ENCODE results near the gene TMEM203. TPM values are rescaled to one million over a fixed set of nuclear protein-coding genes. Genes with fewer than 3 reads are reported as not detected.

TMEM203 gene
- total RNA-seq, 1 donor from 2014 or later: 33.0 TPM

DNA sequence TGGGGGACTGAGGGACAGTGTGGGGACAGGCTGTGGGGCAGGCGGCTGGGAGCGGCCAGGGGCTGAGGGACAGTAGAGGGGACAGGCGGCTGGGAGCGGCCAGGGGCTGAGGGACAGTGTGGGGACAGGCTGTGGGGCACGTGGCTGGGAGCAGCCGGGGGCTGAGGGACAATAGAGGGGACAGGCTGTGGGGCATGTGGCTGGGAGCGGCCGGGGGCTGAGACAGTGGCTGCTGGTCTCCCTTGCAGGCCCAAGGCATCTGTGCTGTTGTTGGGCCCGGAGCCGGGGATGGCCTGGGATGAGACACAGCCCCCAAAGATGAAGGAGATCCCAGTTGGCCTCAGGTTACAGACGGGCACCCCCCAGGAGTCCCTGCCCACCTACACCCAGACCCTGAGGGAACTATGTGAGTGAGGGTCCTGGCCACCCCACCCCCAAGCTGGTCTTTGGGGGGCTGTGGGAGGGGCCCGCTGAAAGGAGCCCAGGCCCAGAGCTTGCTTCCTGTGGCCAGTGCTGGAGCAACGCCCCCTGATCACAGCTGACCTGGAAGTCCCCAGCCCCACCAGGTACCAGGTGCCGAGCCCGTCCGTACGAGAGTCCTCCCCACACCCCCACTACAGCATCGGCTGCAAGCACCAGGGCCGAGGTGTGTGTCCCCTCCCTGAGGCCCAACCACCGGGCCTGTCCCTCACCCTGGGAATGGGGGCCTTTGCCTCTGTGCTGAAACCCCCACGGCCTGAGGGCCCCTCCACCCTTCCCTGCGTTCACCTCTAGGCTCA, 46.2 kb upstream of the TMEM203 start:
- H3K27me3 Mint-ChIP-seq (ENCODE audit: low read depth): no peaks in the 10 kb centered on the region
- H3K27ac Mint-ChIP-seq: no peak overlapping the region
- TF ChIP-seq, protein P1, sequence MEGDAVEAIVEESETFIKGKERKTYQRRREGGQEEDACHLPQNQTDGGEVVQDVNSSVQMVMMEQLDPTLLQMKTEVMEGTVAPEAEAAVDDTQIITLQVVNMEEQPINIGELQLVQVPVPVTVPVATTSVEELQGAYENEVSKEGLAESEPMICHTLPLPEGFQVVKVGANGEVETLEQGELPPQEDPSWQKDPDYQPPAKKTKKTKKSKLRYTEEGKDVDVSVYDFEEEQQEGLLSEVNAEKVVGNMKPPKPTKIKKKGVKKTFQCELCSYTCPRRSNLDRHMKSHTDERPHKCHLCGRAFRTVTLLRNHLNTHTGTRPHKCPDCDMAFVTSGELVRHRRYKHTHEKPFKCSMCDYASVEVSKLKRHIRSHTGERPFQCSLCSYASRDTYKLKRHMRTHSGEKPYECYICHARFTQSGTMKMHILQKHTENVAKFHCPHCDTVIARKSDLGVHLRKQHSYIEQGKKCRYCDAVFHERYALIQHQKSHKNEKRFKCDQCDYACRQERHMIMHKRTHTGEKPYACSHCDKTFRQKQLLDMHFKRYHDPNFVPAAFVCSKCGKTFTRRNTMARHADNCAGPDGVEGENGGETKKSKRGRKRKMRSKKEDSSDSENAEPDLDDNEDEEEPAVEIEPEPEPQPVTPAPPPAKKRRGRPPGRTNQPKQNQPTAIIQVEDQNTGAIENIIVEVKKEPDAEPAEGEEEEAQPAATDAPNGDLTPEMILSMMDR (IDR thresholded peaks at IDR 0.05; ENCODE audit: unreplicated experiment): no peak
- no peaks in the 10 kb centered on the region for H3K9me3 Mint-ChIP-seq
- peaks cover 13% of the 10 kb centered on the region for H3K4me1 Mint-ChIP-seq
- H3K36me3 Mint-ChIP-seq: no peaks in the 10 kb centered on the region
- no peak for DNase-seq (ENCODE audit: low spot score in 2 of 2, unreplicated experiment in 2 of 2)
- H3K4me3 Mint-ChIP-seq: no peak overlapping the region

DNA sequence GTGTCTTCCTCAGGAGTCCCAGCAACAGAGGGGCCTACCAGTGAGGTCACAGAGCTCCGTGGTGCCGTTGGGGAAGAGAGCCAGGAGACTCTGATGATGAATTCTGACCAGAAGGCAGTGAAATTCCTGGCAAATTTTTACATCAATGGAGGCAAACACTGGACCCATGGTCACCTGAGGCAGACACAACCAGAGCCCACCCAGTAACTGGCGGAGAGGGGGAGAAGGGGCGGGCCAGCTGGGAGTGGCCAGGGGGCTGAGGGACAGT, 45.7 kb upstream of the TMEM203 start, which contains the start of gene STPG3:
Gene STPG3, plus strand, starts transcription at position 93 of the 268 bp plus-strand sequence. Its CDS starts 1 bp downstream, at position 94.
- Mint-ChIP-seq H3K4me1 (peaks cover 9% of the 10 kb centered on the region), H3K9me3 (no peaks in the 10 kb centered on the region), H3K36me3 (no peaks in the 10 kb centered on the region), H3K4me3 (no peak within 1 kb of the TSS), H3K27me3 (ENCODE audit: low read depth) (no peaks in the 10 kb centered on the region), H3K27ac (no peak within 1 kb of the TSS)
- no peak for DNase-seq (ENCODE audit: low spot score in 2 of 2, unreplicated experiment in 2 of 2)
- TF ChIP-seq, protein P1 (IDR thresholded peaks at IDR 0.05; ENCODE audit: unreplicated experiment): no peak

DNA sequence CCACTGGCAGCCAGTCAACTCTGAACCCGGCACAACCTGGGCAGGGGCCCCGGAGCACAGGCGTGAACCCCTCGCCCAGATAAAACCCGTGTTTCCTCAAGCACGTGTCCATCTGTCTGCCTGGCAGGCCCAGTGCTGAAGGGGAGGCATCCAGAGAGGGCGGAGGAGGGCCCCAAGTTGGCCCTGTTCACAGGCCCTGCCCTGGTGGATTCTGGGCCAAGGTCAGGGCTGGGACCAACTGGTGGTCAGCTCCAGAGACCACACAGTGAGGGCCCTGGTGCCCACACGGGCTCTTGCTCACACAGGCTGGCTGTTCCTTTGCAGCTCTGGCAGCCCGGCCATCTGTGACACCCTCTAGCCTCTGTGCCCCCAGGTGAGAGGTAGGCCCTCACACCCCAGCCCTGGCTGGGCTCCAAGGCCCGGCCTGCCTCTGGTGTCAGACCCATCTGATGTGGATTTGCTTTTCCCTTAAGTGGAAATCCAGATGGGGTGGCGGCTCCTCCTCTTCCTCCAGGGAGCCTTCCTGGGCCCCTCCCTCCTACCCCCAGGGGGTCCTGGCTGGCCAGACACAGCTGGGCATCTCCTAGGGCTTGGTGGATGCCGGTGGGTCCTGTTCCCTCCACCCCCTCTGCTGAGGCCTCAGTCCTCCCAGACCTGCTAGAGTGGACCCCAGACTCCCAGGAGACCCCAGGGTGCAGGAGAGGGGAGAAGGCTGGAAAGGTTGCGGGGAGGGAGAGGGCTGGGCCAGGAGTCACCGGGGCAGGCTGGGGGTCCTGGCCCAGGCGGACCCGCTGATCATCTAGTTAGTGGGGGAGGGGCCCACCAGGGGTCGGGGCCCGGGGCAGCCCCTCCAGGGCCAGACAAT, 45.1 kb upstream of the TMEM203 start:
- H3K36me3 Mint-ChIP-seq: no peaks in the 10 kb centered on the region
- no peaks in the 10 kb centered on the region for H3K9me3 Mint-ChIP-seq

DNA sequence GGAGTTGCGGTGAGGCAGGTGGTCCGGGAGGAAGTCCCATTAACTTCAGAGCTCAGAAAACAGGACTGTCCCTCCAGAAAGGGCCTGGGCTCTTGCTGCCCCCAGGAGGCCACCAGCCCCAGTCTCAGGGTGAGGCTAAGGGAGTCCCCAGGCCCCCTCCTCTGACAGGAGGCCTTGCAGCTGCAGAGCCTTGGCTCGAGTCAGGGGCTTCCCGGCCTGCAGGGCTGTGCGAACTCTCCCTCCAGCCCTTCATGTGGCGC, 42.4 kb upstream of the TMEM203 start:
- peaks cover 4% of the 10 kb centered on the region for H3K4me1 Mint-ChIP-seq
- H3K36me3 Mint-ChIP-seq: peaks cover 5% of the 10 kb centered on the region
- no peak overlapping the region for H3K4me3 Mint-ChIP-seq
- no peak overlapping the region for H3K27ac Mint-ChIP-seq
- no peak for DNase-seq (ENCODE audit: low spot score in 2 of 2, unreplicated experiment in 2 of 2)
- H3K9me3 Mint-ChIP-seq: no peaks in the 10 kb centered on the region
- TF ChIP-seq, protein P1 (IDR thresholded peaks at IDR 0.05; ENCODE audit: unreplicated experiment): no peak
- no peaks in the 10 kb centered on the region for H3K27me3 Mint-ChIP-seq (ENCODE audit: low read depth)

More for the DNA sequence above, 45.1 kb upstream of the TMEM203 start:
- Mint-ChIP-seq H3K4me1 (peaks cover 8% of the 10 kb centered on the region), H3K27me3 (ENCODE audit: low read depth) (no peaks in the 10 kb centered on the region), H3K27ac (no peak overlapping the region), H3K4me3 (no peak overlapping the region)
- TF ChIP-seq, protein P1 (IDR thresholded peaks at IDR 0.05; ENCODE audit: unreplicated experiment): no peak
- no peak for DNase-seq (ENCODE audit: low spot score in 2 of 2, unreplicated experiment in 2 of 2)

DNA sequence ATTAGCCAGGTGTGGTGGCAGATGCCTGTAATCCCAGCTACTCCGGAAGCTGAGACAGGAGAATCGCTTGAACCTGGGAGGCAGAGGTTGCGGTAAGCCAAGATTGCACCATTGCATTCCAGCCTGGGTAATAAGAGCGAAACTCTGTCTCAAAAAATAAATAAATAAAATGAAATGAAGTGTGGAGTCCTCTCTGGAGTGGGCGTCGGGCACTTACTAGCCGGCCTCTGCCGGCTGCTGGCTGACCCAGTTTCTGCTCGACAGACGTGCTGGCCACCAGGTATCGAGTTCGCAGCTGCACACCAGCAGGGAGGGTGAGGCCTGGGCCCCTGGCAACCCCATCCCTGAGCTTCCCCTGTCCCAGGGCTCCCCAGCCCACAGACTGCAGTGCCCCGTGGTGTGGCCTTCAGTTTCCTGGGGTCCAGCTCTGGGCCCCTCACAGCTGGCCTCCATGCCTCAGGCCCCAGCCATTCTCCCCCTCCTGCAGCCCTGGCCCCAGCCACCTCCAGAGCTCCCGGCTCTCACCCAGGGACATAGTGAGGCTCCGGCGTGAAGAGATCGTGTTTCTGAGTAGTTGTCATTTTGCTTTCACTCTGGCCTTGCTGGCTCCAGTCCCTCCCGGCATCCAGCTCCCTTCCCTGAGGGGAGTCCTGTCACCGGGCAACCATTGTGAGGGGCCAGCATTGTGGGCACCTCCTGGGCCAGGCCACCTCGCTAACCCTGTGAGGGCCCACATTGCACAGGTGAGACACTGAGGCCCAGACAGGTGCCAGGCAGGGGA, 41.9 kb upstream of the TMEM203 start:
- Mint-ChIP-seq H3K9me3 (no peaks in the 10 kb centered on the region), H3K36me3 (peaks cover 11% of the 10 kb centered on the region), H3K4me3 (no peak overlapping the region), H3K27ac (no peak overlapping the region), H3K27me3 (ENCODE audit: low read depth) (no peaks in the 10 kb centered on the region), H3K4me1 (peaks cover 9% of the 10 kb centered on the region)
- TF ChIP-seq, protein P1 (IDR thresholded peaks at IDR 0.05; ENCODE audit: unreplicated experiment): no peak
- no peak for DNase-seq (ENCODE audit: low spot score in 2 of 2, unreplicated experiment in 2 of 2)
